MCF 10A (cell line): ENCODE results near the gene KRTAP29-1. TPM values are rescaled to one million over a fixed set of nuclear protein-coding genes. Genes with fewer than 3 reads are reported as not detected.

ENCODE experiments used
- BruUV-seq: library from RNA; stranded (reverse); fragments of 400-500 nt; replicated peaks from 2 replicates; lab custom pipeline; 2021; lab: Mats Ljungman, UMichigan
- CTCF ChIA-PET: fragments of 300-600 bp; sonication (Branson Sonifier 250); formaldehyde crosslinking; extraction: SDS; loops from one replicate; lab custom pipeline; 2021; ENCODE audit warnings: antibody characterized with exemption, inconsistent platforms; lab: Yijun Ruan, JAX
- POLR2A ChIA-PET: fragments of 300-600, 350-650 bp; sonication (Branson Sonifier 250); formaldehyde crosslinking; extraction: SDS; loops from one replicate; lab custom pipeline; 2020; ENCODE audit warnings: antibody characterized with exemption, inconsistent platforms; lab: Yijun Ruan, JAX
- DNase-seq: peaks from one replicate; pipeline ENCODE4 v3.0.0-alpha.2; 2018; ENCODE audit not compliant: unreplicated experiment
- H3K27ac Mint-ChIP-seq: one replicate; pipeline ENCODE4 v1.8.0; 2022; ENCODE audit warnings: mild to moderate bottlenecking, low read depth, mixed read lengths; ENCODE audit not compliant: unreplicated experiment
- H3K27me3 Mint-ChIP-seq: one replicate; pipeline ENCODE4 v1.8.0; 2022; ENCODE audit warnings: mixed read lengths; ENCODE audit not compliant: insufficient read depth, unreplicated experiment
- H3K36me3 Mint-ChIP-seq: one replicate; pipeline ENCODE4 v1.8.0; 2022; ENCODE audit warnings: mild to moderate bottlenecking, moderate library complexity, mixed read lengths; ENCODE audit not compliant: insufficient read depth, unreplicated experiment
- H3K4me1 Mint-ChIP-seq: one replicate; pipeline ENCODE4 v1.8.0; 2022; ENCODE audit warnings: mixed read lengths; ENCODE audit not compliant: insufficient read depth, unreplicated experiment
- H3K4me3 Mint-ChIP-seq: one replicate; pipeline ENCODE4 v1.8.0; 2022; ENCODE audit warnings: mild to moderate bottlenecking, moderate library complexity, mixed read lengths; ENCODE audit not compliant: unreplicated experiment
- H3K9me3 Mint-ChIP-seq: one replicate; pipeline ENCODE4 v1.8.0; 2022; ENCODE audit warnings: mixed read lengths; ENCODE audit not compliant: unreplicated experiment
- CTCF ChIP-seq: fragments of 200-600 bp; IDR thresholded peaks from one replicate; pipeline ENCODE4 v1.8.0; 2022; ENCODE audit warnings: antibody characterized with exemption, mild to moderate bottlenecking; ENCODE audit not compliant: unreplicated experiment
- intact Hi-C: fragments of 100-400 bp; cut with micrococcal nuclease; formaldehyde crosslinking; loops from 2 replicates; pipeline ENCODE4 v1.14.1; 2022
- total RNA-seq: library from RNA; stranded (reverse); gene quantifications from 2 replicates; pipeline ENCODE4 v1.2.3, GENCODE V29; 2022

Gene KRTAP29-1
- total RNA-seq, 1 experiment from 2014 or later: not detected

GRCh38 chr17:41338961-41339485 is 36.4 kb upstream of the KRTAP29-1 start:
- CTCF ChIA-PET: interaction anchor here (0.6 to 1.0 kb wide), 3 partner anchors 15 to 210 kb away, joined by 3 to 4 read pairs (median 3); no protein-coding TSS in a partner anchor
- intact Hi-C loops: no loop called here

GRCh38 chr17:41335747-41336146 is 33.1 kb upstream of the KRTAP29-1 start:
- H3K27me3 Mint-ChIP-seq: peaks cover 11% of the 10 kb centered on the region
- H3K27ac Mint-ChIP-seq: no peak overlapping the region
- no peaks in the 10 kb centered on the region for H3K36me3 Mint-ChIP-seq
- no peak for DNase-seq
- ChIA-PET POLR2A (no interaction called here), CTCF (interaction anchor here (1.0 kb wide), 1 partner anchor 13 kb away, joined by 4 read pairs; no protein-coding TSS in a partner anchor)
- intact Hi-C loops: no loop called here
- H3K9me3 Mint-ChIP-seq: no peaks in the 10 kb centered on the region
- H3K4me1 Mint-ChIP-seq: peaks cover 11% of the 10 kb centered on the region
- no TSS peak for BruUV-seq
- H3K4me3 Mint-ChIP-seq: no peak overlapping the region
- no peak for TF ChIP-seq CTCF

More at GRCh38 chr17:41338961-41339485, 36.4 kb upstream of the KRTAP29-1 start:
- peak overlapping the region; percentile 77 for H3K27ac Mint-ChIP-seq
- BruUV-seq: no TSS peak
- peaks cover 11% of the 10 kb centered on the region for H3K27me3 Mint-ChIP-seq
- TF ChIP-seq CTCF: no peak
- peaks cover 11% of the 10 kb centered on the region for H3K4me1 Mint-ChIP-seq
- H3K9me3 Mint-ChIP-seq: no peaks in the 10 kb centered on the region
- DNase-seq: peak; percentile 55
- POLR2A ChIA-PET: interaction anchor here (0.6 to 0.9 kb wide), 4 partner anchors 9 to 180 kb away, joined by 3 to 4 read pairs (median 4); partner anchors contain the start of gene KRT15
- no peak overlapping the region for H3K4me3 Mint-ChIP-seq
- no peaks in the 10 kb centered on the region for H3K36me3 Mint-ChIP-seq

- Mint-ChIP-seq H3K36me3 (no peaks in the 10 kb centered on the region), H3K4me1 (peaks cover 10% of the 10 kb centered on the region), H3K9me3 (no peaks in the 10 kb centered on the region), H3K4me3 (no peak overlapping the region), H3K27me3 (peaks cover 11% of the 10 kb centered on the region), H3K27ac (no peak overlapping the region)
- intact Hi-C loops: no loop called here
- BruUV-seq: no TSS peak
- DNase-seq: no peak
- TF ChIP-seq CTCF: no peak
- ChIA-PET CTCF (interaction anchor here (0.9 kb wide), 1 partner anchor 14 kb away, joined by 3 read pairs; no protein-coding TSS in a partner anchor), POLR2A (no interaction called here)
Observed at GRCh38 chr17:41334385-41335305, 32.0 kb upstream of the KRTAP29-1 start.

- H3K4me3 Mint-ChIP-seq: no peak overlapping the region
- peaks cover 11% of the 10 kb centered on the region for H3K27me3 Mint-ChIP-seq
- H3K4me1 Mint-ChIP-seq: peaks cover 2% of the 10 kb centered on the region
- no TSS peak for BruUV-seq
- no peaks in the 10 kb centered on the region for H3K9me3 Mint-ChIP-seq
- TF ChIP-seq CTCF: no peak
- ChIA-PET CTCF (interaction anchor here (0.6 to 0.9 kb wide), 3 partner anchors 15 to 487 kb away, joined by 3 to 4 read pairs (median 4); no protein-coding TSS in a partner anchor), POLR2A (no interaction called here)
- intact Hi-C loops: no loop called here
- no peak for DNase-seq
- no peak overlapping the region for H3K27ac Mint-ChIP-seq
- no peaks in the 10 kb centered on the region for H3K36me3 Mint-ChIP-seq
Observed at GRCh38 chr17:41333836-41334235, 31.2 kb upstream of the KRTAP29-1 start.
